ENCODE data around the gene KLHL22.

DNA sequence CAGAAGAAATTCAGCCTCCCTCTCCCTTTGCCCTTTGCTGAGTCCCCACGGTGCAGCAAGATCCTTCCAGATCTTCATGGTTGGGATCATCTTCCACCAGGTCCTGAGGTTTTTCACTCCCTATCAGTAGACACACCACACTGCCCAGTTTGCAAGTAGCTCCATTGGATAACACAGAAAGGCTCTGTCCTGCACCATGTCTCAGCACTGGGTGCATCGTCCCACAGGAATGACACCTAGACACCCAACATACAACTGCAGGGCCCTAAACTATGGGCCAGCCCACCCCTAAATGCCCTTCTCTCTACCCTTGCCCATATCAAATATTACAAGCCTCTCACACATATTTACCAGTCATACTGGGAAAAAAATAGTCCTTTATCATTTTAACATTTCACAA is 9.4 kb downstream of the KLHL22 start:
- TF ChIP-seq, protein P1, sequence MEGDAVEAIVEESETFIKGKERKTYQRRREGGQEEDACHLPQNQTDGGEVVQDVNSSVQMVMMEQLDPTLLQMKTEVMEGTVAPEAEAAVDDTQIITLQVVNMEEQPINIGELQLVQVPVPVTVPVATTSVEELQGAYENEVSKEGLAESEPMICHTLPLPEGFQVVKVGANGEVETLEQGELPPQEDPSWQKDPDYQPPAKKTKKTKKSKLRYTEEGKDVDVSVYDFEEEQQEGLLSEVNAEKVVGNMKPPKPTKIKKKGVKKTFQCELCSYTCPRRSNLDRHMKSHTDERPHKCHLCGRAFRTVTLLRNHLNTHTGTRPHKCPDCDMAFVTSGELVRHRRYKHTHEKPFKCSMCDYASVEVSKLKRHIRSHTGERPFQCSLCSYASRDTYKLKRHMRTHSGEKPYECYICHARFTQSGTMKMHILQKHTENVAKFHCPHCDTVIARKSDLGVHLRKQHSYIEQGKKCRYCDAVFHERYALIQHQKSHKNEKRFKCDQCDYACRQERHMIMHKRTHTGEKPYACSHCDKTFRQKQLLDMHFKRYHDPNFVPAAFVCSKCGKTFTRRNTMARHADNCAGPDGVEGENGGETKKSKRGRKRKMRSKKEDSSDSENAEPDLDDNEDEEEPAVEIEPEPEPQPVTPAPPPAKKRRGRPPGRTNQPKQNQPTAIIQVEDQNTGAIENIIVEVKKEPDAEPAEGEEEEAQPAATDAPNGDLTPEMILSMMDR (IDR thresholded peaks at IDR 0.05; ENCODE audit: poor library complexity), result no peak
- TF ChIP-seq EZH2 (IDR thresholded peaks at IDR 0.05; ENCODE audit: borderline replicate concordance) (no peak), EZH2phosphoT487 (IDR thresholded peaks at IDR 0.05; ENCODE audit: low read depth, severe bottlenecking, unreplicated experiment) (no peak)

All from hepatocyte (in vitro differentiated cells).